Astrocyte (in vitro differentiated cells and primary cell): Measurements from ENCODE around the gene ASIC4. TPM values are rescaled to one million over a fixed set of nuclear protein-coding genes. Genes with fewer than 3 reads are reported as not detected.

Source experiments
- DNase-seq: peaks from one replicate; pipeline ENCODE4 v3.0.0-alpha.2; 2010; ENCODE audit warnings: low read depth
- FAIRE-seq: peaks from 2 replicates; lab custom pipeline; 2011; peaks lifted over from hg19 to GRCh38; lab: Jason Lieb, UNC
- H2AFZ ChIP-seq: 2 replicates; pipeline ENCODE4 v1.6.0; 2012; ENCODE audit warnings: low read depth, low read length, inconsistent platforms
- H3K27ac ChIP-seq: 2 replicates; pipeline ENCODE4 v1.5.1; 2011; ENCODE audit warnings: low read depth, low read length, inconsistent platforms
- H3K27me3 ChIP-seq: 2 replicates; pipeline ENCODE4 v1.6.0; 2011; ENCODE audit warnings: low read length, inconsistent platforms; ENCODE audit not compliant: insufficient read depth
- H3K36me3 ChIP-seq: 2 replicates; pipeline ENCODE4 v1.5.1; 2011; ENCODE audit warnings: low read length, inconsistent platforms; ENCODE audit not compliant: insufficient read depth
- H3K4me1 ChIP-seq: 2 replicates; pipeline ENCODE4 v1.5.1; 2011; ENCODE audit warnings: low read length, inconsistent platforms; ENCODE audit not compliant: insufficient read depth
- H3K4me2 ChIP-seq: 2 replicates; pipeline ENCODE4 v1.6.0; 2012; ENCODE audit warnings: low read length, inconsistent platforms
- H3K4me3 ChIP-seq: 2 replicates; pipeline ENCODE4 v1.5.1; 2011; ENCODE audit warnings: low read depth, mild to moderate bottlenecking, low read length, inconsistent platforms; ENCODE audit not compliant: insufficient read depth
- H3K79me2 ChIP-seq: 2 replicates; pipeline ENCODE4 v1.6.0; 2012; ENCODE audit warnings: mild to moderate bottlenecking, low read length, inconsistent platforms; ENCODE audit not compliant: insufficient read depth
- H3K9ac ChIP-seq: 2 replicates; pipeline ENCODE4 v1.6.0; 2012; ENCODE audit warnings: mild to moderate bottlenecking, low read length, inconsistent platforms
- H3K9me3 ChIP-seq: 2 replicates; pipeline ENCODE4 v1.5.1; 2012; ENCODE audit warnings: low read depth, mild to moderate bottlenecking, low read length, inconsistent platforms; ENCODE audit not compliant: insufficient read depth
- H4K20me1 ChIP-seq: 2 replicates; pipeline ENCODE4 v1.6.0; 2012; ENCODE audit warnings: low read length, inconsistent platforms; ENCODE audit not compliant: insufficient read depth
- H3K27ac Mint-ChIP-seq: one replicate; pipeline ENCODE4 v1.8.0; 2021; ENCODE audit warnings: mild to moderate bottlenecking, mixed read lengths; ENCODE audit not compliant: unreplicated experiment
- H3K27me3 Mint-ChIP-seq: one replicate; pipeline ENCODE4 v1.8.0; 2021; ENCODE audit warnings: low read depth, mixed read lengths; ENCODE audit not compliant: unreplicated experiment
- H3K36me3 Mint-ChIP-seq: one replicate; pipeline ENCODE4 v1.8.0; 2021; ENCODE audit warnings: low read depth, mixed read lengths; ENCODE audit not compliant: unreplicated experiment
- H3K4me1 Mint-ChIP-seq: one replicate; pipeline ENCODE4 v1.8.0; 2021; ENCODE audit warnings: low read depth, mixed read lengths; ENCODE audit not compliant: unreplicated experiment
- H3K4me3 Mint-ChIP-seq: one replicate; pipeline ENCODE4 v1.8.0; 2021; ENCODE audit warnings: mild to moderate bottlenecking, moderate library complexity, mixed read lengths; ENCODE audit not compliant: unreplicated experiment
- H3K9me3 Mint-ChIP-seq: one replicate; pipeline ENCODE4 v1.8.0; 2021; ENCODE audit warnings: mild to moderate bottlenecking, mixed read lengths; ENCODE audit not compliant: unreplicated experiment
- CTCF ChIP-seq: IDR thresholded peaks from 2 replicates; pipeline ENCODE4 v1.5.1; 2011; ENCODE audit warnings: low read depth, mild to moderate bottlenecking, inconsistent platforms, low read length, moderate library complexity; ENCODE audit not compliant: insufficient read depth
- EZH2 ChIP-seq: IDR thresholded peaks from 2 replicates; pipeline ENCODE4 v1.6.1; 2012; ENCODE audit warnings: mild to moderate bottlenecking, low read length, inconsistent platforms; ENCODE audit not compliant: insufficient read depth
- total RNA-seq: library from RNA; stranded (reverse); gene quantifications from 2 replicates; pipeline ENCODE4 v1.2.1, GENCODE V29; 2021

The ASIC4 gene
- total RNA-seq, 1 donor from 2014 or later, result 0.39 TPM

GRCh38 chr2:219485201-219485580 lies 29.1 kb upstream of the ASIC4 start:
- no peaks in the 10 kb centered on the region for H3K4me1 Mint-ChIP-seq
- H3K27ac ChIP-seq, result no peak overlapping the region
- no peaks in the 10 kb centered on the region for H3K79me2 ChIP-seq
- no peak for FAIRE-seq
- H4K20me1 ChIP-seq, result peaks cover 20% of the 10 kb centered on the region
- H3K27ac Mint-ChIP-seq, result no peak overlapping the region
- H3K9me3 Mint-ChIP-seq, result no peaks in the 10 kb centered on the region
- H3K4me3 Mint-ChIP-seq, result no peak overlapping the region
- no peak overlapping the region for H2AFZ ChIP-seq
- peaks cover 53% of the 10 kb centered on the region for H3K27me3 Mint-ChIP-seq
- TF ChIP-seq CTCF (no peak), EZH2 (no peak)
- DNase-seq, result no peak
- no peak overlapping the region for H3K4me3 ChIP-seq
- peaks cover 30% of the 10 kb centered on the region for H3K36me3 Mint-ChIP-seq
- H3K9ac ChIP-seq, result no peak overlapping the region
- peaks cover 9% of the 10 kb centered on the region for H3K36me3 ChIP-seq
- H3K9me3 ChIP-seq, result no peaks in the 10 kb centered on the region
- H3K27me3 ChIP-seq, result peaks cover 3% of the 10 kb centered on the region
- no peak overlapping the region for H3K4me2 ChIP-seq
- no peaks in the 10 kb centered on the region for H3K4me1 ChIP-seq

- H3K4me2 ChIP-seq, result no peak overlapping the region
- no peak for FAIRE-seq
- no peak for DNase-seq
- no peak overlapping the region for H2AFZ ChIP-seq
- Mint-ChIP-seq H3K4me3 (no peak overlapping the region), H3K27ac (no peak overlapping the region), H3K9me3 (no peaks in the 10 kb centered on the region), H3K27me3 (peaks cover 42% of the 10 kb centered on the region), H3K36me3 (peaks cover 28% of the 10 kb centered on the region), H3K4me1 (no peaks in the 10 kb centered on the region)
- H3K27ac ChIP-seq, result no peak overlapping the region
- H3K36me3 ChIP-seq, result peaks cover 7% of the 10 kb centered on the region
- H3K9me3 ChIP-seq, result no peaks in the 10 kb centered on the region
- peaks cover 20% of the 10 kb centered on the region for H4K20me1 ChIP-seq
- H3K9ac ChIP-seq, result no peak overlapping the region
- no peaks in the 10 kb centered on the region for H3K79me2 ChIP-seq
- TF ChIP-seq CTCF (no peak), EZH2 (no peak)
- peaks cover 3% of the 10 kb centered on the region for H3K27me3 ChIP-seq
- no peaks in the 10 kb centered on the region for H3K4me1 ChIP-seq
- no peak overlapping the region for H3K4me3 ChIP-seq
These were observed 27.8 kb upstream of the ASIC4 start for GRCh38 chr2:219486380-219486959.

GRCh38 chr2:219488149-219488843 lies 26.0 kb upstream of the ASIC4 start:
- Histone ChIP-seq H3K9ac (no peak overlapping the region), H3K4me1 (no peaks in the 10 kb centered on the region), H3K36me3 (no peaks in the 10 kb centered on the region), H3K4me2 (no peak overlapping the region), H3K9me3 (no peaks in the 10 kb centered on the region), H3K27ac (no peak overlapping the region), H3K27me3 (peaks cover 3% of the 10 kb centered on the region), H4K20me1 (peaks cover 14% of the 10 kb centered on the region), H3K4me3 (no peak overlapping the region), H2AFZ (no peak overlapping the region), H3K79me2 (no peaks in the 10 kb centered on the region)
- DNase-seq (no peak), FAIRE-seq (no peak)
- H3K27ac Mint-ChIP-seq, result no peak overlapping the region
- no peaks in the 10 kb centered on the region for H3K4me1 Mint-ChIP-seq
- TF ChIP-seq EZH2, result no peak
- no peak for TF ChIP-seq CTCF
- no peaks in the 10 kb centered on the region for H3K9me3 Mint-ChIP-seq
- H3K4me3 Mint-ChIP-seq, result no peak overlapping the region
- H3K36me3 Mint-ChIP-seq, result peaks cover 23% of the 10 kb centered on the region
- peaks cover 40% of the 10 kb centered on the region for H3K27me3 Mint-ChIP-seq
